CD4-positive, CD25-positive, alpha-beta regulatory T cell (primary cell): ENCODE data around the gene FAM20A. TPM values are rescaled to one million over a fixed set of nuclear protein-coding genes. Genes with fewer than 3 reads are reported as not detected.
"Not testable (repeated sequence)": the region's sequence is repeated elsewhere in the genome, so short reads cannot be mapped to it uniquely, and the experiment has no call there.

ENCODE experiments used
- ATAC-seq, 2 donors: fragments of 150-1000 bp; cut with Tn5 transposase; one replicate each; pipeline ENCODE4 v1.10.0; 2021; ENCODE audit warnings: low read depth in 2 of 2, moderate number of reproducible peaks in 2 of 2, moderate library complexity in 1 of 2
- DNase-seq, 3 donors: peaks; one replicate each; pipeline versions ENCODE4 v3.0.0 to v3.0.0-alpha.2; 2012 to 2022; ENCODE audit warnings: mixed read lengths in 1 of 3
- H3K27ac ChIP-seq: one replicate; pipeline ENCODE4 v1.7.0; 2013; ENCODE audit warnings: mild to moderate bottlenecking, low read length; ENCODE audit not compliant: insufficient read depth, poor library complexity, severe bottlenecking
- H3K27me3 ChIP-seq: one replicate; pipeline ENCODE4 v1.7.0; 2013; ENCODE audit warnings: low read length; ENCODE audit not compliant: control insufficient read depth, insufficient read depth
- H3K36me3 ChIP-seq: one replicate; pipeline ENCODE4 v1.7.0; 2013; ENCODE audit warnings: mild to moderate bottlenecking, low read length, moderate library complexity; ENCODE audit not compliant: control insufficient read depth, insufficient read depth
- H3K4me1 ChIP-seq: 2 replicates; pipeline ENCODE4 v1.7.0; 2013; ENCODE audit warnings: mild to moderate bottlenecking, low read length; ENCODE audit not compliant: insufficient read depth, control insufficient read depth, poor library complexity, severe bottlenecking
- H3K4me3 ChIP-seq: one replicate; pipeline ENCODE4 v1.7.0; 2013; ENCODE audit warnings: low read depth, mild to moderate bottlenecking, low read length, moderate library complexity
- H3K9me3 ChIP-seq, 2 experiments: 1 replicate in 1 of 2; 2 replicates in 1 of 2; pipeline ENCODE4 v1.7.0; 2013; ENCODE audit warnings: low read length in 2 of 2, mild to moderate bottlenecking in 1 of 2, moderate library complexity in 1 of 2; ENCODE audit not compliant: control insufficient read depth in 2 of 2
- H3K27ac Mint-ChIP-seq, 3 donors: one replicate each; pipeline ENCODE4 v1.8.0; 2020 to 2022; ENCODE audit warnings: mild to moderate bottlenecking in 3 of 3, mixed read lengths in 3 of 3, moderate library complexity in 2 of 3
- H3K27me3 Mint-ChIP-seq: one replicate; pipeline ENCODE4 v1.8.0; 2022; ENCODE audit warnings: mild to moderate bottlenecking, mixed read lengths
- H3K36me3 Mint-ChIP-seq: one replicate; pipeline ENCODE4 v1.8.0; 2020; ENCODE audit warnings: mixed read lengths
- H3K4me1 Mint-ChIP-seq, 4 donors: one replicate each; pipeline ENCODE4 v1.8.0; 2020 to 2022; ENCODE audit warnings: mixed read lengths in 4 of 4, mild to moderate bottlenecking in 1 of 4
- H3K4me3 Mint-ChIP-seq, 4 donors: one replicate each; pipeline ENCODE4 v1.8.0; 2020 to 2022; ENCODE audit warnings: mild to moderate bottlenecking in 4 of 4, mixed read lengths in 4 of 4, moderate library complexity in 3 of 4
- H3K9me3 Mint-ChIP-seq, 7 donors: one replicate each; pipeline ENCODE4 v1.8.0; 2020 to 2022; ENCODE audit warnings: mixed read lengths in 7 of 7, mild to moderate bottlenecking in 3 of 7, moderate library complexity in 2 of 7
- polyA plus RNA-seq, 4 donors: library from polyadenylated mRNA; unstranded; fragments of 300-500 nt; fragmentation: Illumina TruSeq; gene quantifications; one replicate each; pipeline ENCODE4 v1.2.3, GENCODE V29; 2021
- total RNA-seq: library from RNA; stranded (reverse); gene quantifications from one replicate; pipeline ENCODE4 v1.2.3, GENCODE V29; 2022

Gene FAM20A
- total and polyA plus RNA-seq, 5 donors from 2014 or later, result 0.11 TPM; not detected in 4

GRCh38 chr17:68584581-68585303 lies 16.4 kb downstream of the FAM20A start:
- H3K4me3 Mint-ChIP-seq, result no peak overlapping the region
- DNase-seq, result no peak
- H3K27ac Mint-ChIP-seq, result no peak overlapping the region
- peaks cover 5% of the 10 kb centered on the region for H3K27me3 Mint-ChIP-seq
- no peaks in the 10 kb centered on the region for H3K36me3 ChIP-seq
- H3K27me3 ChIP-seq, result peaks cover 2% of the 10 kb centered on the region
- no peaks in the 10 kb centered on the region for H3K9me3 ChIP-seq
- H3K4me1 Mint-ChIP-seq, result no peaks in the 10 kb centered on the region
- H3K36me3 Mint-ChIP-seq, result peaks cover 6% of the 10 kb centered on the region
- H3K4me3 ChIP-seq, result no peak overlapping the region
- H3K27ac ChIP-seq, result no peak overlapping the region
- H3K4me1 ChIP-seq, result no peaks in the 10 kb centered on the region
- H3K9me3 Mint-ChIP-seq, result peaks cover 0 to 4% (median 0%) of the 10 kb centered on the region in 7 donors
- ATAC-seq, result no peak

- peak overlapping the region in 1 of 3 donors; percentile 6 for H3K27ac Mint-ChIP-seq
- not testable (repeated sequence) for H3K4me1 Mint-ChIP-seq, H3K36me3 ChIP-seq, H3K4me1 ChIP-seq, H3K4me3 ChIP-seq, H3K9me3 Mint-ChIP-seq, DNase-seq, ATAC-seq, H3K4me3 Mint-ChIP-seq, H3K36me3 Mint-ChIP-seq, H3K27me3 Mint-ChIP-seq, H3K9me3 ChIP-seq, H3K27me3 ChIP-seq, H3K27ac ChIP-seq
Measured at GRCh38 chr17:68582867-68583266, 18.3 kb downstream of the FAM20A start.

GRCh38 chr17:68581863-68582645 lies 19.1 kb downstream of the FAM20A start:
- Histone ChIP-seq H3K36me3 (no peaks in the 10 kb centered on the region), H3K4me1 (no peaks in the 10 kb centered on the region), H3K27me3 (peaks cover 2% of the 10 kb centered on the region), H3K9me3 (no peaks in the 10 kb centered on the region), H3K27ac (no peak overlapping the region), H3K4me3 (no peak overlapping the region)
- Mint-ChIP-seq H3K36me3 (peaks cover 6% of the 10 kb centered on the region), H3K4me1 (no peaks in the 10 kb centered on the region), H3K4me3 (no peak overlapping the region), H3K9me3 (no peaks in the 10 kb centered on the region), H3K27me3 (no peaks in the 10 kb centered on the region), H3K27ac (no peak overlapping the region)
- ATAC-seq (no peak), DNase-seq (no peak)

GRCh38 chr17:68580236-68580770 lies 20.9 kb downstream of the FAM20A start:
- H3K4me1 Mint-ChIP-seq, result no peaks in the 10 kb centered on the region
- Histone ChIP-seq H3K36me3 (no peaks in the 10 kb centered on the region), H3K9me3 (no peaks in the 10 kb centered on the region), H3K4me3 (no peak overlapping the region), H3K4me1 (no peaks in the 10 kb centered on the region), H3K27me3 (no peaks in the 10 kb centered on the region), H3K27ac (no peak overlapping the region)
- H3K9me3 Mint-ChIP-seq, result no peaks in the 10 kb centered on the region
- H3K27ac Mint-ChIP-seq, result no peak overlapping the region
- H3K36me3 Mint-ChIP-seq, result peaks cover 6% of the 10 kb centered on the region
- no peak for ATAC-seq
- no peak overlapping the region for H3K4me3 Mint-ChIP-seq
- H3K27me3 Mint-ChIP-seq, result no peaks in the 10 kb centered on the region
- DNase-seq, result no peak

GRCh38 chr17:68579194-68579927 lies 21.8 kb downstream of the FAM20A start:
- no peak overlapping the region for H3K4me3 ChIP-seq
- H3K36me3 Mint-ChIP-seq, result peaks cover 6% of the 10 kb centered on the region
- no peak overlapping the region for H3K27ac ChIP-seq
- no peak overlapping the region for H3K27ac Mint-ChIP-seq
- no peaks in the 10 kb centered on the region for H3K36me3 ChIP-seq
- no peak for ATAC-seq
- no peaks in the 10 kb centered on the region for H3K4me1 Mint-ChIP-seq
- H3K27me3 ChIP-seq, result no peaks in the 10 kb centered on the region
- H3K9me3 ChIP-seq, result no peaks in the 10 kb centered on the region
- no peak overlapping the region for H3K4me3 Mint-ChIP-seq
- no peaks in the 10 kb centered on the region for H3K9me3 Mint-ChIP-seq
- no peaks in the 10 kb centered on the region for H3K27me3 Mint-ChIP-seq
- no peaks in the 10 kb centered on the region for H3K4me1 ChIP-seq
- DNase-seq, result no peak

GRCh38 chr17:68578236-68578635 lies 22.9 kb downstream of the FAM20A start:
- DNase-seq (no peak), ATAC-seq (no peak)
- peaks cover 3% of the 10 kb centered on the region for H3K27me3 Mint-ChIP-seq
- Histone ChIP-seq H3K27me3 (no peaks in the 10 kb centered on the region), H3K36me3 (no peaks in the 10 kb centered on the region), H3K9me3 (no peaks in the 10 kb centered on the region), H3K4me1 (no peaks in the 10 kb centered on the region), H3K4me3 (no peak overlapping the region), H3K27ac (no peak overlapping the region)
- no peak overlapping the region for H3K27ac Mint-ChIP-seq
- no peaks in the 10 kb centered on the region for H3K9me3 Mint-ChIP-seq
- H3K4me3 Mint-ChIP-seq, result no peak overlapping the region
- peaks cover 6% of the 10 kb centered on the region for H3K36me3 Mint-ChIP-seq
- no peaks in the 10 kb centered on the region for H3K4me1 Mint-ChIP-seq

- H3K27me3 ChIP-seq, result no peaks in the 10 kb centered on the region
- Mint-ChIP-seq H3K4me1 (no peaks in the 10 kb centered on the region), H3K27ac (no peak overlapping the region), H3K27me3 (peaks cover 4% of the 10 kb centered on the region), H3K4me3 (no peak overlapping the region), H3K9me3 (no peaks in the 10 kb centered on the region), H3K36me3 (peaks cover 6% of the 10 kb centered on the region)
- H3K4me3 ChIP-seq, result no peak overlapping the region
- H3K36me3 ChIP-seq, result no peaks in the 10 kb centered on the region
- H3K27ac ChIP-seq, result no peak overlapping the region
- no peak for DNase-seq
- no peak for ATAC-seq
- no peaks in the 10 kb centered on the region for H3K4me1 ChIP-seq
- no peaks in the 10 kb centered on the region for H3K9me3 ChIP-seq
Measured at GRCh38 chr17:68577497-68577821, 23.7 kb downstream of the FAM20A start.
